Left renal cortex interstitium (tissue), 4 donors: ENCODE data around the gene NUDT6. TPM values are rescaled to one million over a fixed set of nuclear protein-coding genes. Genes with fewer than 3 reads are reported as not detected.
"Not testable (repeated sequence)": the region's sequence is repeated elsewhere in the genome, so short reads cannot be mapped to it uniquely, and the experiment has no call there.

Experiments
- DNase-seq, 4 donors: peaks; one replicate each; pipeline ENCODE4 v3.0.0-alpha.2; 2013; ENCODE audit warnings: low read depth in 4 of 4, low spot score in 2 of 4, missing footprints in 1 of 4
- polyA plus RNA-seq, 4 donors: library from polyadenylated mRNA; unstranded; fragments of 120-200 nt; gene quantifications; one replicate each; pipeline ENCODE4 v1.2.1, GENCODE V29; 2013; ENCODE audit not compliant: insufficient read length in 4 of 4

Gene NUDT6, protein sequence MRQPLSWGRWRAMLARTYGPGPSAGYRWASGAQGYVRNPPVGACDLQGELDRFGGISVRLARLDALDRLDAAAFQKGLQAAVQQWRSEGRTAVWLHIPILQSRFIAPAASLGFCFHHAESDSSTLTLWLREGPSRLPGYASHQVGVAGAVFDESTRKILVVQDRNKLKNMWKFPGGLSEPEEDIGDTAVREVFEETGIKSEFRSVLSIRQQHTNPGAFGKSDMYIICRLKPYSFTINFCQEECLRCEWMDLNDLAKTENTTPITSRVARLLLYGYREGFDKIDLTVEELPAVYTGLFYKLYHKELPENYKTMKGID
- polyA plus RNA-seq: 10 to 100 TPM; 13.9 to 23.5 (median 18.2) TPM

DNA sequence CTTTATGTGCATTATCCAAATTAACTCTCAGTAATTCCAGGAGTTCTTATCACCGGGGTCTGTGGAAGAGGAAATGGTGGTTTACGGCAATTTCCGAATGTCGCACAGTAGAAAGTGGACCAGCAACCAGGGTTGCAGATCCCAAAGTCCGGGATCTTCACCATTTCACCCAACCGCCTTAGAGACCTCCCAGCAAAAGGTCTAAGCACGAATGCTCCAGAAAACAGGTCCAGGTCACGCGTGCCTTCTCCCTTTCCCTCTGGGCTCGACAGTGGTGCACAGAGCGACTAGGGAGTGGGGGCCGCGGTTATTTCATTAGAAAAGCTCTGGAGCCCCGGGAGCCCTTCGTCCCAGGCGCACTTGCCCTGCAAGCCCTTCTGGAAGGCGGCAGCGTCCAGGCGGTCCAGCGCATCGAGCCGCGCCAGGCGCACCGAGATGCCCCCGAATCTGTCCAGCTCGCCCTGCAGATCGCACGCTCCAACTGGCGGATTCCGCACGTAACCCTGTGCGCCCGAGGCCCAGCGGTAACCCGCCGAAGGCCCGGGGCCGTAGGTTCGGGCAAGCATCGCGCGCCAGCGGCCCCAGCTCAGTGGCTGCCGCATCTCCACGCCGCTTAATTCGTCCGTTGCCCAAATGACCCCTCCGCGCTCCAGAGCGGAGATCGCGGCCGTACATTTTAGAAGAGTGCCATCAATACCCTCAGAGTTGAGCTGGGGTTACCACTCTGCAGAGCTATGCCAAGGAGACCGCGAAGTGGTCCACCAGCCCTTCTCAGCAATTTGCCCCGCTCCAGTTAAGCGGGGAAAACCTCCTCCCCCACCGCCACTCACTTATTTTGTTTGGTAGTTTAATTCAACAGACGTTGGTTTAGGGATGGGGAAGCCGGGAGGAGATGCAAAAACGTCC lies at the start of gene NUDT6:
Gene NUDT6 (minus strand): TSS at position 627 of the 906 bp plus-strand sequence. CDS start 25 bp downstream, at position 602.
- peak; percentile 39 to 72 (median 59) for DNase-seq

DNA sequence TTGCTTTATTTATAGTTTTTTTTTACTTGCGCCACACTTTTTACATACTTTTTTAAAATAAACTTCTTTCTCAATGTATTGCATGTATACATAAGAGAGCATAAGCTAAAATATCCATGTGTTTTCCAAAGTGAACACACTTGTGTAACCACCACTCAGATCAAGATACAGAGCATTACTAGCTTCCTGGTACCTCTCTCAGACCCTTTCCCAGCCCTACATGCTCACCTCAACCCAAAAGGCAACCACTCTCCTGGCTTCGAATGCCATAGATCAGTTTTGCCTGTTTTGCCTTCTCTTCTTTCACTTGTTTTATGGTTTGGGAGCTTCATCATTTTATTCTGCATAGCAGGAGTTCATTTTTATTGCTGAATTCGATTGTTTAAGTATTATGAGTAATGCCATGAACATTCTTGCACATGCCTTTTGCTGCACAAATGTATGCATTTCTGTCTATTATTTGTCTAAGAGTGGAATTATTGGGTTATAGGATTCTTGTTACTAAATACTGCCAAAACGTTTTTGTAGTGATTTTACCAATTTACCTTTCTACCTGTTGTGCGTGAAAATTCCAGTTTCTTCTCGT lies 45.9 kb upstream of the NUDT6 start:
- DNase-seq: no peak

DNA sequence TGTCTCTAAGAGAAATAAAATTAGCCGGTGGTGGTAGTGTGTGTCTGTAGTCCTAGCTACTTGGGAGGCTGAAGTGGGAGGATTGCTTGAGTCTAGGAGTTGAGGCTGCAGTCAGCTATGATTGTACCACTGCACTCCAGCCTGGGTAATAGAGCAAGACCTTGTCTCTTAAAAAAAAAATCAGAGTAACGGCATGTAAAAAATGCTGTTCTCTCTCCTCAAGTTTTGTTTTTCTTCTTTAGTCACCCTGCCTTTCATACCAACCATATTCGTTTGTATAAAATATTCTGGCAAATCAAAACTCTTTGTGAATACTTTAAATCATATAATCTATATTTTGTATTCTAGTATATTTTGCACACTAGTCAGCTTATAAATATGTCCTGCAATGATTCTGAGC lies 44.8 kb upstream of the NUDT6 start:
- no peak for DNase-seq

DNA sequence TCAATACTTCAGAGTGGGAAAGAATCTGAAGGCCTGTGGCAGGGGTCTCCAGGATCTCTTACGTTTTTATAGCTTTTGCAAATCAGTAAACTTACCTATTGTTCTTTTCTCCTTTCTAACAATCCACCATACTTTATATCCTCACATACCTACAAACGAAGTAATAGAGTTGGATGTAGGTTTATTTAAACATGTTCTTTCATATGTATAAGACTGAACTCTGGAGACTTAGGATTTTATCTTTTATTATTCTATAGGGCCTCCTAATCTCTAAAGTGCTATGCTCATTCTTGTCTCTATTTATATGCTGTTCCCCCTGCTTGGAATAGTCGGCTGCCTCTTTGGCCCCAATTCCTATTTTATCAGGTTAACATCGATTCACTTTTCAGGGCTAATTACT lies 43.8 kb upstream of the NUDT6 start:
- DNase-seq: no peak

- no peak for DNase-seq
Observed at GRCh38 chr4:122963216-122963615, 40.8 kb upstream of the NUDT6 start.

- DNase-seq: no peak
Observed at GRCh38 chr4:122960611-122961000, 38.2 kb upstream of the NUDT6 start.

DNA sequence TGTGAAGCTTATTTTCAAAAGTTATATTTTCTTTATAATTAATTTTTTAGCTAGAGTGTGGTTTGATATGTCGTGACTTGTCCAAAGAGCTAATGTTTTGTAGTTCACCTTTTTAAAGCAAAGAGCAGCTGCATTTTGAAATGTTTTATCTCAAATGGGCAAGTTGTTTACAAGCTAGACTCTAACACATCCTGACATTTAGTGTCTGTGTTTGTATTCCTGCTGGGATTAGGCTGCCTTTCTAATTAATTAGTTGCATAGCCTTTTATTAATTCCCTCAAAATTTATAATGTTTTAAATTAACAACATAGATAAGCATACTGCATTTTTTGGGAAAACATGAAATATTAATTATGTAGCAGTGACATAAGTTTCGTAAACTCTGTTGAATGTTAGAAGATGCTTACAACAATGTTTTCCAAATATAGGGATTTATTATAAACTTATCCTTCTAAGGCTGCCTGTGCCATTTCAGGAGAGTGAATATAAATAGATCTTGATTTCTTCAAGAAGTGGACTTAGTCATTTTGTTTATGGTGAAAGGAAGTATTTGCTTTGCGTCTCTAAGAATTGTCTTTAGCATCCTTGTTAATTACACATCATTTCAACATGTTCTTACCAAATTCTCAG lies 37.7 kb upstream of the NUDT6 start:
- no peak for DNase-seq

DNA sequence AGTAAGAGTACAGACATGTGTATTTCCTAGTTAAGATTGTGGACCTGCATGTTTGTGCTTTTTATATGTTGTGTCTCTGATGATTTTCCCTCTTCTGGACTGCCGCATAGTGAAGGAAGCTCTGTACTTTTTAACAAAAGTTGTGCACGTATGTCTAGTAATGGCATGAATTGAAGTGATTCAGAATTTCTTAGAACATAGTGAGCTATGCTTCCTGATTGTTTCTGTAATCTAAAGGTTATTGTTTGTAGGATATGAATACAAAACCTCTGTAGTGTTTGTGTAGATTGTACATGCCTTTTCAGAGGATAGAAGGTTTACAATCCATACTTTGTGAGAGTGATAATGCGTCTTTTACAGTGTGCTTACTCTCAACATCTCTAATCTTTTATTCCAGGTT lies 37.0 kb upstream of the NUDT6 start:
- DNase-seq: no peak

DNA sequence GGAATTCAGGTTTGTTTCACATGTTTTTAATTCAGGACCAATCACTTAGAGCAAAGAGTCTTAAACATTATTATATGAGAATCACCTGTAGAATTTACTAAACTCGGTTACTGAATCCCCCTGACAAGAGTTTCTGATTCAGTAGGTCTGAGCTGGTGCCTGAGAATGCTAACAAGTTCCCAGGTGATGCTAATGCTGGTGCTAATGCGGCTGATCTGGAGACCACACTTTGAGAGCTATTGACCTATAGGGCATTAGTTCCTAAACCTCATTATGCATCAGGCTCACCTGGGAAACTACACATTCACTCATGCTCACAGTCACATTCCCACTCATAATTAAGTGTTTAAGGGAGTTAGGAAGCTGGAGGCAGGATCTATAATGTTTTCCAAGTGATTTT lies 36.1 kb upstream of the NUDT6 start:
- no peak for DNase-seq

GRCh38 chr4:122953924-122954323 lies 31.5 kb upstream of the NUDT6 start:
- DNase-seq: no peak

DNA sequence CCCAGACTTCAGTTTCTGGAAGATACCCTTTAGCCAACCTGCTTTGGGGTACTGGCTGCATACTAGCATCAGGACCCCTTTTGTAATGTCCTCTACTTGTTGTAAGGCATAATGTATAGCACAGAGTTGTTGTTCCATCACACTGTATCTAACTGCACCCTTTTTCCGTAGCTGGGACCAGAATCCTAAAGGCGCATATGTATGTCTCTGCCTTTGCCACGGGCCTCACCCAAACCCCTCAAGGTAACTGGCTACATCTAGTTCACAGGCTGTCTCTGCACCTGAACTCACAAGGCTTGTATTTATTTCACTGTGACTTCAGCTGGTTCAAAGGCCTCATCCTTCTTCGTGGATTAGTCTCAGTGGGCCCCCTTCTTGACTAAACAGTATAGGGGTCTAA lies 29.6 kb upstream of the NUDT6 start:
- no peak for DNase-seq

- no peak for DNase-seq
Observed at GRCh38 chr4:122948671-122949070, 26.3 kb upstream of the NUDT6 start.

- DNase-seq: no peak
Observed at GRCh38 chr4:122946142-122946541, 23.7 kb upstream of the NUDT6 start.

DNA sequence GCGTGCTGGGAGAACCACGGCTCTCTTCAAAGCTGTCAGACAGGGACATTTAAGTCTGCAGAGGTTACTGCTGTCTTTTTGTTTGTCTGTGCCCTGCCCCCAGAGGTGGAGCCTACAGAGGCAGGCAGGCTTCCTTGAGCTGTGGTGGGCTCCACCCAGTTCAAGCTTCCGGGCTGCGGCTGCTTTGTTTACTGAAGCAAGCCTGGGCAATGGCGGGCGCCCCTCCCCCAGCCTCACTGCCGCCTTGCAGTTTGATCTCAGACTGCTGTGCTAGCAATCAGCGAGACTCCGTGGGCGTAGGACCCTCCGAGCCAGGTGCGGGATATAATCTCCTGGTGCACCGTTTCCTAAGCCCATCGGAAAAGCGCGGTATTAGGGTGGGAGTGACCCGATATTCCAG lies 22.7 kb upstream of the NUDT6 start:
- DNase-seq: not testable (repeated sequence)

GRCh38 chr4:122932763-122933162 lies 10.4 kb upstream of the NUDT6 start:
- no peak for DNase-seq

DNA sequence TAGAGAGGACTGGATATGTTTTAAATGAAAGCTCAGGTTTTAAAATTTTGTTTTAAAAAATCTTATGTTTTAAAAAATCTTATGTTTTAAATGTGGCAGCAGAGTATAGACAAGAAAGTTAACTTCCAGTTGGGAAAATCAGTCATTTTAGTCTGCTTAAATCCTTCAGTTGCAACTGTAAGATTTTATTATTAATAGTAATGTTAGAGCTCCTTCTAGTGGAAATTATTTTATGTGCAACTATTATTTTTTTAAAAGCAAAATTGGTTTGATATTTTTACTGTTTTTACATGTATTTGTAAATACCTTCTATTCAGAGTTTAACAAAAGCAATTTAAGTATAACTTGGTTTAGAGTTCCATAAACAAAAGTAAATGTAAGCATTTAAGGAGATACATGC lies 8.5 kb upstream of the NUDT6 start:
- no peak for DNase-seq

- no peak for DNase-seq
Observed at GRCh38 chr4:122928930-122929329, 6.5 kb upstream of the NUDT6 start.

DNA sequence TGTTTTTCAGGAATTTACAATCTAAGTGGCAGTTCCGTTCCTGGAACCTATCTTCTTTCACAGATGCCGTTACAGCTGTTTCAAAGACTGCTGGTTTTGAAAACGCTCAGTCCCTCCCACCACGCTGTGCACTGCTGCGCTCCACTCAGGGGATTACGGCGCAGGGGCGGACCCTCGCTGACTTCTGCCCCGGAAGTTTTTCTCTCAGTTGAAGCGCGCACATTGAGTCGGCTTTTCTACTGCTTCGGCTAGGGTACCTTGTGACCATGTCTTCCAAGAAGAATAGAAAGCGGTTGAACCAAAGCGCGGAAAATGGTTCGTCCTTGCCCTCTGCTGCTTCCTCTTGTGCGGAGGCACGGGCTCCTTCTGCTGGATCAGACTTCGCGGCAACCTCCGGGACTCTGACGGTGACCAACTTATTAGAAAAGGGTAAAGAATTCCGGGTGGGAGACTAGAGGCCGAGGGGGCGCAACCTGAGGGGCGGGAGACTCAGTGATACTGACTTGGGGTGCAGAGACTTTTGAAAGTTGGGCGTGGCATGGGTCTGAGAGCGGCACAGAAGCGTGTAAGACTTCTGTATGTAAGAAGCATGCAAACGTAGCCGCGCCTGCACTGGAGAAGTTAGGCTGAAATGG lies 597 bp upstream of the NUDT6 start:
- DNase-seq: peak; percentile 55 to 88 (median 83)

DNA sequence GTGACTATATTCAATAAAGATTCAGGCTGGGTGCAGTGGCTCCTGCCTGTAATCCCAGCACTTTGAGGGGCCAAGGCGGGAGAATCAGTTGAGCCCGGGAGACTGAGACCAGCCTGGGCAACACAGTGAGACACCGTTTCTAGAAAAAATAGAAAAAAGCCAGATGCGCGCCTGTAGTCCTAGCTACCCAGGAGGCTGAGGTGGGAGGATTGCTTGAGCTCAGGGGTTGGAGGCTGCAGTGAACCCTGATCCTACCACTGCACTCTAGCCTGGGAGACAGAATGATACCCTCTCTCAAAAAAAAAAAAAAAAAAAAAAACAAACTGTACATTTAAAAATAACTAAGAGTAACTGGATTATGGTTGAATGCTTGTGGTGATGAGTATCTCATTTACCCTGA lies 1.1 kb downstream of the NUDT6 start:
- no peak for DNase-seq

DNA sequence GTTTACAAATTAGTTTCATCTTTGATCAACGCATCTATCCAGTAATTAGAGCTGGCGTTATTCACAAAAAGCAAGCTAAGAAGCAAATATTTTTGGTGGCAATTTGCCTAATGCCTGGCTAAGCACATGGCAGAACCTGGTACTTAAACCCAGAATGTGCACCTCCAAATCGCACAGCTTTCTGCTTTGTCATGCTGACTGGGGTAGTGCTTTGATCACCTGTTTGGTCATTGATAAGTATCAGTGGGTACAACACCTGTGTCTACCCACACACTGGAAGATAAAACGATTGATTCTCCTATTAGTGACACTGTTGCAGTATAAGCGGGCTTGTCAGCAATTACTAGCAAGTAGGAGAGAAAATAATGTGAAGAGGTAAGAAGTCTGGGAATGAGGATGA lies 1.9 kb downstream of the NUDT6 start:
- no peak for DNase-seq

- no peak for DNase-seq
Observed at GRCh38 chr4:122917731-122918130, 4.7 kb downstream of the NUDT6 start.
